ENCODE data around the gene ANKRD13A.

- TF ChIP-seq CTCF (conservative IDR thresholded peaks at IDR 0.05 in 1 of 2, IDR thresholded peaks at IDR 0.05 in 1 of 2; ENCODE audit: extremely low read depth in 1 of 2, insufficient read depth in 1 of 2, low read depth in 1 of 2, low read length in 2 of 2) = no peak
- no peak for TF ChIP-seq EZH2 (IDR thresholded peaks at IDR 0.05; ENCODE audit: borderline replicate concordance, low read length)
Measured at GRCh38 chr12:109996483-109996853, 2.8 kb upstream of the ANKRD13A start.
